Measurements from ENCODE around the gene ZNF580.

Gene ZNF580

GRCh38 chr19:55663846-55664536 is 23.2 kb downstream of the ZNF580 start:
- no peak for DNase-seq

DNA sequence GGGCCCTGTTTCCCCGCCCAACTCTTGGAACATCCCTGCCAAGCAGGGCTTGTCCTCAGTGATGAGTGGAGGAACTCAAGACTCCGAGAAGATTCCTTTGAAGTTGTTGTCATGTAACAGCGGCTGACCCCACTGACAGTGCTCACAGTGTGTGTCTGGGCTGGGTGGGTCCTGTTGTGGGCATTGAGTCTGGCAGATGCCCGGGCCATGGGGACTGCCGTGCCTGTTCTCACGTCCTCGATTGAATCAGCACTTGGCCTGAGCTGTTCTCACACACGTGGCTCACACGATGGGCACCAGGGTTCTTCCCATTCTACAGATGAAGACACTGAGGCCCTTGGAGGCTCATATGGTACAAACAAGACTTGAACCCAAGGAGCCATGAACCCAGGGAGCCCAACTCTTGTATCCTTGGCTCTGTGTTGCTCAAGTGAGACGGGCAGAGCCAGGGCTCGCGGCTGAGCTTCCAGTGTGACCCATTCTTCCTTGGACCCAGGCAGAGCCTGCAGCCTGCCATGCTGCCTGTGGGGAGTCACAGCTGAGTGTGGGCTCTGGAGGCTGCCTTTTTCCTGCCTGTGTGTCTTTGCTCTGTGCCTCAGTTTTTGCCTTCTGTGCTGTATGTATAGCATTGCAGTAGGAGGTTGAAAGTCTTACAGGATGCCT is 25.7 kb downstream of the ZNF580 start:
- no peak for DNase-seq

- no peak for DNase-seq
Measured at GRCh38 chr19:55667006-55667381, 26.2 kb downstream of the ZNF580 start.

GRCh38 chr19:55667511-55667910 is 26.7 kb downstream of the ZNF580 start:
- no peak for DNase-seq

DNA sequence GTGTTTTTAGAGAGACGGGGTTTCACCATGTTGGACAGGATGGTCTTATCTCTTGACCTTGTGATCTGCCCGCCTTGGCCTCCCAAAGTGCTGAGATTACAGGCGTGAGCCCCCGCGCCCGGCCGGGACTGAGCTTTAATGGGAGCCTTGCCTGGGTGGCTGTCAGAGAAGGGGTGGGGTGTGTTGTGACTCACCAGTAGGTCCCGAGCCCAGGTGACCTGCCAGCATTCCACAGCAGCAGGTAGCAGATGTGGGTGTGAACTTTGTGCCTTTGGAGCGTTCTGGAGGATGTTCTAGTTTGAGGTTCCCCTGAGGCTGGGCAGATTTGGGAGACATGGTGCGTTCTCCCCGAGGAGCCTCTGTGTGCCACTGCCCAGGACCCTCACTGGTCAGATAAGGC is 27.2 kb downstream of the ZNF580 start:
- DNase-seq = no peak

DNA sequence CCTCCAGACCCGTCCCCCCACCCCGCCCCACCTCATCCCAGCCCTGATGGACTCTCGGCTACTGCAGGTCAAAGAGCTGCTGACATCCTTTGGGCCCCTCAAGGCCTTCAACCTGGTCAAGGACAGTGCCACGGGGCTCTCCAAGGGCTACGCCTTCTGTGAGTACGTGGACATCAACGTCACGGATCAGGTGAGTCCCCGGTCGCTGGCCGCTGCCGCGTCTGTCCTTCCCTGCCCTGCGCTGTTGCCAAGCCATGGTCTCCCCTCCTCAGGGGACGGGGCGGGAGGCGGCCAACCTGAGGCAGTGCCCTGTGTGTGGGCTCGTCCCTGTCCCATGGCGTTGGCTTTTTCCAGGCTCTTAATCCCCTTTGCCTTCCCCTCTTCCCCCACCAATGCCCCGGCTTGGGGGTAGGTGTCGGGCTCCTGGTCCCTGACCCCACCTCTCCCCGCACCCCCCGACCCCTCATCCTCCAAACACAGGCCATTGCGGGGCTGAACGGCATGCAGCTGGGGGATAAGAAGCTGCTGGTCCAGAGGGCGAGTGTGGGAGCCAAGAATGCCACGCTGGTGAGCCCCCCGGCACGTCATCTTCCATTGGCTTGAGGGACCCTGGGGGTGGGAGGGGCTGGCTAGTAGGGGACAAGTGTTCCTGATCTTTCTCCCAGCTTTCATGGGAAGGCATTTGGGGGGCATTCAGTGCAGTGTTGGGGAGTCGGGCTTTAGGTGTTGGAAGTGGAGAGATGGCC is 28.0 kb downstream of the ZNF580 start:
- no peak for DNase-seq

DNA sequence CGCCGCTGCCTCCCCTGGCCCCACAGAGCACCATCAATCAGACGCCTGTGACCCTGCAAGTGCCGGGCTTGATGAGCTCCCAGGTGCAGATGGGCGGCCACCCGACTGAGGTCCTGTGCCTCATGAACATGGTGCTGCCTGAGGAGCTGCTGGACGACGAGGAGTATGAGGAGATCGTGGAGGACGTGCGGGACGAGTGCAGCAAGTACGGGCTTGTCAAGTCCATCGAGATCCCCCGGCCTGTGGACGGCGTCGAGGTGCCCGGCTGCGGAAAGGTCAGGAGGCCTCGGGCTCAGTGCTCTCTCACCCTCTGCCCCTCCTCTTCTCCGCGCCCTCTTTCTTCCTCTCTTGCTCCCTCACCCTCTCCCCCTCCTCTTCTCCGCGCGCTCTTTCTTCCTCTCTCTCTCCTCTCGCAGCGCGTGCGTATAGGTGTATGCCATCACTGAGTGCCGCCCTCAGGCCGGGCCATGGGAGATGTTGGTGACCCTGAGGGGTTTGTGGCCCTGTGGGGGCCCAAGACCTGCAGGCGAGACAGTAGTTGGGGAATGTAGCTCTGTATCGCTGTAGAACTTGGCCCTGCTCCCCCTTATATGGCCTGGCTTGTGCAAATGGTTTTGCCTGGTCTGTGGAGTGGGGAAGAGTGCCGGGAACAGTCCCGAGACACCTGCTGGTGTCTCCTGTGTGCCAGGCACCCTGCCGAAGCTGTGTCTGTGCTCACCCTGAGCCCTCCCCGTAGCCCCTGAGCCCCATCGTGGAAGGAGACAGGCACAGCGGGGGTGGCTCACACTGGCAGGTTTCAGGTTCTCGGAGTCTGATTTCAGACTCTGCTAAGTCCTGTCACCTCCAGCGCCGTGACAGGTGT is 28.8 kb downstream of the ZNF580 start:
- no peak for DNase-seq

GRCh38 chr19:55670280-55671053 is 29.7 kb downstream of the ZNF580 start:
- peak; percentile 19 for DNase-seq

DNA sequence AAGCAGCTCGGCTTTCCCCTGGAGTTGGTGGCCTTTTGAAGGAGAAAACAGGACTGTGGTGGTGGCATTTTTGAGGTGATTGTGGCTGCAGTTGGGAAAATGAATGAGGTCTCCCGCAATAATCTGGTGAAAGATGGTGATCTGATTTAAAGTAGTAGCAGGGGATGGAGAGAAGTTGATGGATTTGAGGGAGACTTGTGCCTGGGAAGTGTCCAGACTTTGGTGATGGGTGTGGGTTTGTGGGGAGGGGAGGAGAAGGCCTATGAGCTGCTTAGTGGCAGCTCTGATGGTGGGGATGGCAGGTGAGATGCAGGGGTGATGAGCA is 30.2 kb downstream of the ZNF580 start:
- DNase-seq = no peak

GRCh38 chr19:55672418-55672817 is 31.6 kb downstream of the ZNF580 start:
- peak; percentile 15 for DNase-seq

- DNase-seq = no peak
Measured at GRCh38 chr19:55673465-55673864, 32.7 kb downstream of the ZNF580 start.

DNA sequence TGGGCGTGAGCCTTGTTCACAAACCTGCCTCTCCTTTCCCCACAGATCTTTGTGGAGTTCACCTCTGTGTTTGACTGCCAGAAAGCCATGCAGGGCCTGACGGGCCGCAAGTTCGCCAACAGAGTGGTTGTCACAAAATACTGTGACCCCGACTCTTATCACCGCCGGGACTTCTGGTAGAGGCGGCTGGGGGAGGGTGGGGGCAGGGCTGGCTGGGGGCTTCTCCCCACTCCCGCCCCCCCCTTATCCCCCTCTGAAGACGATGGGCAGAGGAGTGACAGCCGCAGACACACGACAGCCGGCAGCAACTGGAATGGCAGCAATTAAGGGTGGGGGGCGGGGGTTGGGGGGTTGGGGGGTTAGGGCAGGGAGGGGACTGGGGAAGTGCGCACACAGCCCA is 33.1 kb downstream of the ZNF580 start:
- DNase-seq = no peak

- DNase-seq = no peak
Measured at GRCh38 chr19:55674459-55674840, 33.6 kb downstream of the ZNF580 start.

- DNase-seq = peak; percentile 96
Measured at GRCh38 chr19:55674841-55675660, 34.2 kb downstream of the ZNF580 start, which contains the start of gene EPN1. TSS of gene EPN1 (plus strand) at chr19:55675226. CDS start at chr19:55678628, 3,402 bp downstream.

DNA sequence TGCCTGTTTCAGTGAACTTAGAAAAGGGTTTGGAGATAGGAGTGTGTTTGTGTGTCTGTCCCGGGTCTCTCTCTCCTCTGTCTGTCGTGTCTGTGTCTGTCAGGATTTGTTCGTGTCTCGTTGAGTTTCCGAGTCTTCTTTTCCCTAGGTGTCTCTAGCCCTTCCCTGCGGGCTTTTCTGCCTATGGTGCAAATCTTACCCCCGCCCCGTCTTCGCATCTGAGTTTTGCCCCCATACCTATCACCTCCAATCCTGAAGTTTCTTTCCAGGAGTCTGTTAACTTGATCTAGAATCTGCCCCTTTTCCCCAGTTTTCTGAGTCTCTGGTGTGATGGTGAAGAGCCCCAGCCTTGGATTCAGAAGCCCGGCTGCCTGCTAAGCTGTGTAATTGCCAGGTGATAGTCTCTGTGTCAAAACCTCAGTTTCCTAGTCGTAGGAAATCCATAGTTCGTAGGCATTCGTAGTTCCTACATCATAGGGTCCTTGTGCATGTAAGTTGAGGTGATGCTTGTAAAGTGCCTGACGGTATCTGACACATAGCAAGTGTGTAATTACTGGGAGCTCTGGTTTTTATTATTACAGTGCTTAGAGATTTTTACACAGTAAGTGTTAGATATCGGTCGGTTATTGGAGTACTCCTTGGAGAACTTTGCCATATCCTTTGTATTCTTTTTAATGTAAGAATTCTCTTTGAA is 35.0 kb downstream of the ZNF580 start:
- no peak for DNase-seq

DNA sequence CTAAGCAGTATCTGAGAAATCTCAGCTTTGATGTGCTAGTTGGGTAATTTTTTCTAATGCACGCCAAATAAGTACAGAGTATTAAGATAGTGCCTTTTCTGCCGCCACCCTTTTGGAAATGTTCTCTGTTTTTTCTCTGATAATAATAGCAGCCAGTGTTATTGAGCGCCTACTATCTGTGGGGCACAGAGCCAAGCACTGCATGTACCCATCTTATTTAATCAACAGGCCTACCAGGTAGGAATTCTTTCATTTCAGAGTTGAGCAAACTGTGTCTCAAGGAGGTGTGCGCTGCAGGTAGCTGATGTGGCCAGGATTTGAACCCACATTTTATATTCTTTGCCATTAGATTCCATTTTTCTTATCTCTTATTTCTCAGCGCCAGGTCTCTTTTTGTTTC is 35.6 kb downstream of the ZNF580 start:
- no peak for DNase-seq

GRCh38 chr19:55676889-55677505 is 36.2 kb downstream of the ZNF580 start:
- DNase-seq = no peak

DNA sequence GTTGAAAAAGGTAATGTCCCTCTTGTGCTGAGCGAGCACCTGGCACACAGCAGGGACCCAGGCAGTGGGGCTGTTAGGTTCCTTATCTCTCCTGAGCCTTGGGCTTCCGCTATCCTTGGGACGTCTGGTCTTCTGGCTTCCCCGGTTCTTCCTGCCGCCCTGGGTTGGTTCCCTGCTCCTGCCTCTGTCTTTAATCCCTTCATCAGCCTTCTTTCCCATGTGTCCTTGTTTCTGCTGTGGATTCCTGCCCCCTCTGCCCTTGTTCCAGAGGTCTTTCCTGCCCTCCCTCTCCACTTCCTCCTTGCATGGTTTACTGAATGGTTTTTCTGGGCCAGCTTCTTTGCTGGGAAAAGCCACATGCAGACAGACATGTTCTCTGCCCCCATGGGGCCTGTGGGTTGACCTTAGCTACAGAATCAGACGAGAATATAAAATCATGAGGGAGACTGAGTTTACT is 36.8 kb downstream of the ZNF580 start:
- DNase-seq = no peak

- DNase-seq = no peak
Measured at GRCh38 chr19:55678121-55678671, 37.4 kb downstream of the ZNF580 start.
